Pulmonary artery endothelial cell (primary cell): Measurements from ENCODE around the gene ABHD17C. TPM values are rescaled to one million over a fixed set of nuclear protein-coding genes. Genes with fewer than 3 reads are reported as not detected.

Source experiments
- DNase-seq: peaks from one replicate; pipeline ENCODE4 v3.0.0-alpha.2; 2011; ENCODE audit warnings: low read depth, low spot score
- total RNA-seq: library from RNA; depleted of rRNA; stranded (reverse); fragments of >200 nt; gene quantifications from 2 replicates; pipeline ENCODE4 v1.2.3, GENCODE V29; 2014

The ABHD17C gene
- total RNA-seq, 1 donor from 2014 or later: 12.8 TPM

- DNase-seq: no peak
These were observed 90.8 kb downstream of the ABHD17C start for GRCh38 chr15:80785811-80786354.

GRCh38 chr15:80787316-80787715 lies 92.2 kb downstream of the ABHD17C start:
- DNase-seq: no peak

GRCh38 chr15:80788536-80788935 lies 93.4 kb downstream of the ABHD17C start:
- no peak for DNase-seq

GRCh38 chr15:80789296-80789695 lies 94.2 kb downstream of the ABHD17C start:
- no peak for DNase-seq

- no peak for DNase-seq
These were observed 94.7 kb downstream of the ABHD17C start for GRCh38 chr15:80789796-80790195.

GRCh38 chr15:80790236-80790635 lies 95.1 kb downstream of the ABHD17C start:
- DNase-seq: no peak

- no peak for DNase-seq
These were observed 95.9 kb downstream of the ABHD17C start for GRCh38 chr15:80791004-80791403.

GRCh38 chr15:80796407-80796806 lies 101.3 kb downstream of the ABHD17C start:
- DNase-seq: no peak

- DNase-seq: no peak
These were observed 103.8 kb downstream of the ABHD17C start for GRCh38 chr15:80798911-80799310.

GRCh38 chr15:80800067-80800466 lies 105.0 kb downstream of the ABHD17C start:
- no peak for DNase-seq

- DNase-seq: peak; percentile 8
These were observed 107.0 kb downstream of the ABHD17C start for GRCh38 chr15:80801891-80802680.

- DNase-seq: no peak
These were observed 108.7 kb downstream of the ABHD17C start for GRCh38 chr15:80803580-80804525.

GRCh38 chr15:80804970-80805495 lies 109.9 kb downstream of the ABHD17C start:
- no peak for DNase-seq

Other genes with a start within 250 kb of the ABHD17C start
- 0.11 and 0.13 TPM in 2 replicates for gene CEMIP, start 84.1 kb downstream of the ABHD17C start, total RNA-seq